AG09309 (cell line): ENCODE measurements around the gene CTSO.

Experiments used
- DNase-seq: peaks from one replicate; pipeline ENCODE4 v3.0.0-alpha.2; 2010; ENCODE audit warnings: low read depth
- H3K4me3 ChIP-seq: 2 replicates; pipeline ENCODE4 v1.5.1; 2011; ENCODE audit warnings: mild to moderate bottlenecking, low read depth, low read length, moderate library complexity; ENCODE audit not compliant: control insufficient read depth
- TF ChIP-seq, protein P1 (sequence below): IDR thresholded peaks from 2 replicates; pipeline ENCODE4 v1.5.1; 2011; ENCODE audit warnings: mild to moderate bottlenecking, low read depth, low read length, inconsistent platforms; ENCODE audit not compliant: insufficient read depth, control insufficient read depth; ENCODE audit errors: missing control alignments

The CTSO gene

DNA sequence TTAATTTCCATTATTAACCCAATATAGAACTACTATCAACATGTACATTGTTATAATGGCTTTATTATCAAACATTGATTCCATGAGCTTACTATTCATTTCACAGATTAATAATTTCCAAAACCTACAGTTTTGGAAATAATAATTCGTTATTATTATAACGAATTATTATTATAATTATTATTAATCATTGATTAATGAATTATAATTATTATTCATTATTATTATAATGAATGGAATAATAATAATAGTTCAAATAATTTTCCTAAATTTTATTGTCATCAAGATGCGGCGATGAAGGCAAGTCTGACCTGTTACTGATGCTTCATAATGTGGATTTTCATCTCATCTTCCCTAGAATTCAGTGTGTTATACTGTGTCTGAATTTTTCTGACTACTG lies 22.0 kb downstream of the CTSO start:
- H3K4me3 ChIP-seq = no peak overlapping the region
- TF ChIP-seq, protein P1, sequence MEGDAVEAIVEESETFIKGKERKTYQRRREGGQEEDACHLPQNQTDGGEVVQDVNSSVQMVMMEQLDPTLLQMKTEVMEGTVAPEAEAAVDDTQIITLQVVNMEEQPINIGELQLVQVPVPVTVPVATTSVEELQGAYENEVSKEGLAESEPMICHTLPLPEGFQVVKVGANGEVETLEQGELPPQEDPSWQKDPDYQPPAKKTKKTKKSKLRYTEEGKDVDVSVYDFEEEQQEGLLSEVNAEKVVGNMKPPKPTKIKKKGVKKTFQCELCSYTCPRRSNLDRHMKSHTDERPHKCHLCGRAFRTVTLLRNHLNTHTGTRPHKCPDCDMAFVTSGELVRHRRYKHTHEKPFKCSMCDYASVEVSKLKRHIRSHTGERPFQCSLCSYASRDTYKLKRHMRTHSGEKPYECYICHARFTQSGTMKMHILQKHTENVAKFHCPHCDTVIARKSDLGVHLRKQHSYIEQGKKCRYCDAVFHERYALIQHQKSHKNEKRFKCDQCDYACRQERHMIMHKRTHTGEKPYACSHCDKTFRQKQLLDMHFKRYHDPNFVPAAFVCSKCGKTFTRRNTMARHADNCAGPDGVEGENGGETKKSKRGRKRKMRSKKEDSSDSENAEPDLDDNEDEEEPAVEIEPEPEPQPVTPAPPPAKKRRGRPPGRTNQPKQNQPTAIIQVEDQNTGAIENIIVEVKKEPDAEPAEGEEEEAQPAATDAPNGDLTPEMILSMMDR = no peak
- DNase-seq = no peak

DNA sequence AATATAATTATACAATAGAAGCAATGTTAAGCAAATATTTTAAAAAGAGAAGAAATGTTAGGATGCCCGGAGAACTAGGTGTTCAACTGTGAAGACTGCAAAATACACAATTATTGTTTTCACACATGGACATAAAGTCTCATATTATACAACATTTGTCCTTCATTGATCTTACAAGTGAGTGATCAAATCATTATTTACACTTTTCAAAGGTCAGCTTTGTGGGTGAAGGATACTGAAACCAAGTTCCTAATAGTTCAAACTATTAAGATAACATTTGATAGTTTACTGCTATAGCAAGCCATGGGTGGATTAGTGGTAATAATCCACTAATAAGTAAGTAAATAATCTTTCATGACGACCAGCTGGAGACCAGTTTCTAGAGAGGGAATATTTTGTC lies 23.3 kb downstream of the CTSO start:
- DNase-seq = no peak
- no peak overlapping the region for H3K4me3 ChIP-seq
- TF ChIP-seq, protein P1 = no peak

DNA sequence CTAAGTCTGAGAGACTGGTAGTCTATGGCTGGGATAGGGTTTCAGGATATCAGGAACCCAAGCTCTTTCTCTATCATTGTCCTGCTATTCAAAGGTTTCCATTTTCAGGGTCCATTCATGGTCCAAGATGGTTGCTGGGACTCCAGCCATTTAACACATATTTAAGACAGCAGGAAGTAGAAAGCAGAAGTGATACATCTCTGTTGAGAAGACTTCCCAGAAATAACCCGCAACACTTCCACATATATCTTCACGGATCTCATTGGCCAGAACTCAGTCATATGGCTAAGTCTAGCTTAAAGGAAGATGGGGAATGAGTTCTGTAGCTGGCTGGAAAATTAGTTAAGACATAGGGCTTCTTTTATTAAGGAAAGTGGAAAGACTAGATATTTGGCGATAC lies 23.8 kb downstream of the CTSO start:
- no peak overlapping the region for H3K4me3 ChIP-seq
- TF ChIP-seq, protein P1 = no peak
- DNase-seq = no peak

DNA sequence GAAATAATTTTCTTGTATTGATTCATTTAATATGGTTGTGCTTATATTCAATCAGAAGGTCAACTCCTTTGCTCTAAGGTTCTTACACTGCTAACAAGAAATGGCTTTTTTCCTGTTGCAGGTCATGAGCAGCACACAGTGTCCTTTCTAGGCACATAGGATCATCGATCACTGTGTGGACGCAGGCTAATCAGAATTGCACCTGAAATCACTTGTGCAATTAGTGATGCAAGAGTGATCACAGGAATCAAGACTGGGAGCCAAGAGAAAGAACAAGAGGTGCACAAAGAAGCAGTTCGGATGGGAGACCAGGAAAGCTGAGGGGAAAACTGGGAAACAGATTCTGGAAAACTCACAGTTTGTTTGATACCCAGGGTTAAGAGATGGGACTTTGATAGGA lies 29.0 kb downstream of the CTSO start:
- no peak overlapping the region for H3K4me3 ChIP-seq
- TF ChIP-seq, protein P1 = no peak
- DNase-seq = no peak

DNA sequence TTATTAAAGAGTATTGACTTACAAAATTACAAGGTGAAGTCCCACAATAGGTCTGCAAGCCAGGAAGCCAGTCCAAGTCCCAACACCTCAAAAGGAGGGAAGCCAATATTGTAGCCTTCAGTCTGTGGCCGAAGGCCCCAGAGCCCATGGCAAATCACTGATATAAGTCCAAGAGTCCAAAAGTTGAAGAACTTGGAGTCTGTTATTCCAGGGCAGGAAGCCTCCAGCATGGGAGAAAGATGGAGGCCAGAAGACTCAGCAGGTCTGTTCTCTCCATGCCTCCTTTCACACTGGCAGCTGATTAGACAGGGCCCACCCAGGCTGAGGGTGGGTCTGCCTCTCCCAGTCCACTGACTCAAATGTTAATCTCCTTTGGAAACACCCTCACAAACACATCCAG lies 32.1 kb downstream of the CTSO start:
- DNase-seq = no peak
- H3K4me3 ChIP-seq = no peak overlapping the region
- TF ChIP-seq, protein P1 = no peak

DNA sequence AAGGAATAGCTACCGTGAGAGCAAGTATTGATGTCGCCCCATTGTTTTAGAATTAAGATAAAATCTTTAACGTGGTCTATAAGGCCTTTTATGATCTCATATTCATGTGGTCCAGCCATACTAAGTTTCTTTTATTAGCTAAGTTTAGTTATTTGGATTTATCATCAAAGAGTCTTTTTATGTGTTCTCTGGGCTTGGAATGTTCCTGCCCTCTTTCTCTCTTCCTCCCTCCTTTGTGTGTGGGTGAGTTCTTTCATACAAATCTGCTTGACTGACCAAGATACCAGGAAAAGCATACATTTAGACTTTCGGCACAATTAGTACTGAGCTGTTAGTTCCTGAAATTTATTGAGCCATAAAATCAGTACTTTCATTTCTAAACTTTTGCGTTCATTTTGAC lies 38.9 kb downstream of the CTSO start:
- TF ChIP-seq, protein P1 = no peak
- no peak for DNase-seq

DNA sequence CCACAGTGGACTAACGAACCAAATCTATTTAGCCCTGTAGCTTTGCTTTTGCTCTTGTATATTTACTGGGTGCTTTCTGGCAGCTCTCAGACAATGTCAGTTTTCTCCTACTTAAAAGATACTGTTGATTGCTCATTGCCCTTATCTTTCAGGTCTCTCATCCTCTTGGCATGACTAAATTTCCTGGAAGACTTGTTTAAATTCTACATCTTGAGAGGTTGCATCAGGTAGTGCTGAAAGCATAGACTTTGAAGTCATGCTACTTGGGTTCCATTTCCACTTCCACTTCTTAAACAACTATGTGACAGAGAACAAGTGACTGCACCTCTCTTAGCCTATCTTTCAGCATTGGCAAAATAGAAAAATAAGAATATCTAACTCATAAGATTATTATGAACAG lies 41.8 kb downstream of the CTSO start:
- H3K4me3 ChIP-seq = no peak overlapping the region
- TF ChIP-seq, protein P1 = no peak
- DNase-seq = no peak

More for the DNA sequence above, 38.9 kb downstream of the CTSO start:
- no peak overlapping the region for H3K4me3 ChIP-seq
